Raji (cell line): Measurements from ENCODE around the gene CRIP3.

Experiments used
- POLR2A ChIP-seq: IDR thresholded peaks from 2 replicates; pipeline ENCODE4 v1.6.1; 2011; ENCODE audit warnings: low read depth, low read length, control low read depth; ENCODE audit not compliant: insufficient read depth

Gene CRIP3

GRCh38 chr6:43261198-43261597, 47.4 kb downstream of the CRIP3 start:
- no peak for TF ChIP-seq POLR2A

GRCh38 chr6:43260791-43261190, 47.8 kb downstream of the CRIP3 start:
- TF ChIP-seq POLR2A, result no peak

DNA sequence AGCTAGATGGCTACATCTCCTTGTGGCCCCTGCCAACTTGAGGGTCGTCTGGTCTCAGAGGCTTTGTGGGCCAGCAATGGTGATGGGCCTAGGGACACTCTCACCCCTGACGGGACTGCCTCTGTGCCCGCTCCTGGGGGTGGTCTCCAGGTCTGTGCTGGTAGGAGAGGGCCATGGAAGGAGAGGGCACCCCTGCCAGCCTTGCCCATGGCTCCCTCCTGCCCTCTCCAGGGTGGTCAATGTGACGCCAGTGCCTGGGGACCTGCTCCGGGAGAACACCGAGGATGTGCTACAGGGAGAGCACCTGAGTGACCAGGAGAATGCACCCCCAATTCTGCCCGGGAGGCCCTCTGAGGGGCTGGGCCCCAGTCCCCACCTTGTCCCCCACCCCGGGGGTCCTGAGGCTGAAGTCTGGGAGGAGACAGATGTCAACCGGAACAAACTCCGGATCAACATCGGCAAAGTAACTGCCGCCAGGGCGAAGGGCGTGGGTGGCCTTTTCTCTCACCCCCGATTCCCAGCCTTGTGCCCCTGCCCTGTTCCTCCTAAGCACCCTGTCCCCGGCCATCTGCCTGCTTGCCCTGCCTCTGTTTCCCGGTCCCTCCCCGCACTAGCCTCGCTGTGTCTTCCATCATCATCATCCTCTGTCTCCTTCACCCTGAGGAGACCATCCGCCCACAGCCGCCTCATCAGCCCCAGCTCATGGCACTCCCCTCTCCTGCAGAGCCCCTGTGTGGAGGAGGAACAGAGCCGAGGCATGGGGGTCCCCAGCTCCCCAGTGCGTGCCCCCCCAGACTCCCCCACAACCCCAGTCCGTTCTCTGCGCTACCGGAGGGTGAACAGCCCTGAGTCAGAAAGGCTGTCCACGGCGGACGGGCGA, 49.6 kb downstream of the CRIP3 start:
- TF ChIP-seq POLR2A, result no peak

DNA sequence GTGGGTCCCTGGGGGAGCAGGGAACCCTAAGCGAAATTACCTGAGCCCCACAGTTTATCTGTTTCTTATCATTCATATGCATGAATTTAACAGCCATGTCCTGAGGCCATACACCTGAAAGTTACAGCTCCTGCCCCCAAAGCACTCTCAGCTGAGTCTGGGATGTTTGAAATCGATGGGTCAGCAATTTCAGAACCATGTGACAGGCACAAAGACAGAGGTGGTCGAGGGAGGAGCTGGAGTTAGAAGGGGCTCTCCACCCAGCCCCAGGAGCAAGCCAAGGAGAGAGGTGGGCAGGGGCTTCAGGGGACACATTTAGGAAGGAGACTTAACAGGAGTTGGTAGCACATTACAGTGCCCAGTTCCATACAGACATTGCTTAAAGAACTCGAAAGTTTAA, 50.4 kb downstream of the CRIP3 start:
- TF ChIP-seq POLR2A, result no peak

DNA sequence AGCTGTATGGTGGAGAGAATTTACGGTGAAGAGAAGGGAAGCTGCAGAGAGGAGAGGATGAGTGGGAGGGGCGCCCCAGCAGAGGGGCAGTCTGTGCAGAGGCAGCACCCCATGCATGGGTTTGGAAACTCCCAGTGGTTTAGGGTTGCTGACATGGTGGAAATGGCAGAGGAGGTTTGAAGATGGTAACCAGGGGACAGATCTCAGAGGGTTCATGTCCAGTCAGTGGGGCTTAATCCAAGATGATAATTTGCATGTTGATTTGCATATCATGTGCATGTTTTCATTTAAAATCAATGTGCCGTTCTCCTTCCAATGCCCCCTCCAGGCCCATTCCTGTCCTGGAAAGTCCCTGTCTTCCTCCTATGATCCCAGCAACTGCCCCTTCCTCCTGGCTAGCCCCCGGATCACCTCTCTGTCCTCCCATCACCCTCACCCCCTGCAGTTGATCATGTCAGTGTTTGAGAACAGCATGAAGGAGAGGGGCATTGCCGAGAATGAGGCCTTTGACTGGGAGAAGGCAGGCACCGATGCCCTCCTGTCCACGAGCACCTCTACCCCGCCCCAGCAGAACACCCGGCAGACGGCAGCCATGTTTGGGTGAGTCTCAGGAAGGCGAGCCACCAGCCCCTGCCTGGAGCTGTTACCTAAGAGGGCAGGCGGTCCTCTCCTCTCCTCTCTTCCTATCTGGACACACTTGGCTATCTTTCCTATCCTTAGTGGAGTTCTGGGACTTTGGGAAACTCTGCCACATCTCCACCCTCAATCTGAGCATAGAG, 51.1 kb downstream of the CRIP3 start:
- TF ChIP-seq POLR2A, result no peak

DNA sequence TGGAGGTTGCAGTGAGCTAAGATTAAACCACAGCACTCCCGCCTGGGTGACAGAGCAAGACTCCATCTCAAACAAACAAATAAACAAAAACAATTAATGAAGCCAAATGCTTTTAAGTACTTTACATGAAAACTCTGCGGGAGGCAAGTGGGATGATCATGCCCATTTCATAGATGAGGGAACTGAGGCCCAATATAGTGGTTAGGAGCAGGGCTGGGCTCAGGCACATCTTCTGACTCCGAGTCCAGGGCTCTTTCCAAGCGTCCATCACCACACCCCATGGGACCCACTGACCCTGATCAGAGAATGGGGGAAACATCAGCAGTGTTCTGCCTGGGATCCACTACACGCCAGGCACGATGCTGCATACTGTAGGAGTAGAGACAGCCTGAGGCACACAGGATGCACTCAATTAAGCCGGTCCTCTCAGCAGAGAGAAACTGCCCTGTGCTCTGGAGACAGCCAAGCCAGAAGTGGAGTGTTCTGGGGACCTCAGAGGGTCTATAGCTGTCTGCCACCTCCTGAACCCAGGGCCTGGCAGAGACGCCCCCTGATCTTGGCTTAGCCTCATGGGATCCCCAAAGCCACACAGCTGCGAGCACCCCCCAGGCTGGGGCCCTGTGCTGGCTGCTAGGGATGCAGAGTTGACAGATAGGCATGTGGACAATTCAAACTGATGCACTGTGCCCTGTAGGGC, 51.8 kb downstream of the CRIP3 start:
- TF ChIP-seq POLR2A, result no peak
